NCI-H446 (cell line): Measurements from ENCODE around the gene CDK15.

ENCODE experiments used
- DNase-seq, 2 experiments: peaks; one replicate each; lab custom pipeline; 2025; lab: John Stamatoyannopoulos, UW

Gene CDK15

DNA sequence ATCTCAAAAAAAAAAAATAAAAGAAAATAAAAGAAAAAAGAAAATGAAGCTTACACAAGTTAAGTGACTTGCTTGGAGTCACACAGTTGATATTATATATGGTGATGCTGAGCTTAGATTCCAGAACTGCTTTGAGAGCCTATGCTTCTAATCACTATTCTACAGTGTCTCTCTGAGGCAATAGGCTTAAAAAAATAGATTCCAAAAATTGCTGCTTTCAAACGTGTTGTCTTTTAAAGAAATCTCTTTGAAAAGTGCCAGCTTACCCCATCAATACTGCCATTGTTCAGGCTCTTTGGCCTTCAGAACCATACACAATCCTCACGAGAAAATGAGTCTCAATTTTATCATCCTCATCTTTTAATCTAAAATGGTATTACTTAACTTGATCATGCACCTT is 102.6 kb downstream of the CDK15 start:
- DNase-seq = no peak

DNA sequence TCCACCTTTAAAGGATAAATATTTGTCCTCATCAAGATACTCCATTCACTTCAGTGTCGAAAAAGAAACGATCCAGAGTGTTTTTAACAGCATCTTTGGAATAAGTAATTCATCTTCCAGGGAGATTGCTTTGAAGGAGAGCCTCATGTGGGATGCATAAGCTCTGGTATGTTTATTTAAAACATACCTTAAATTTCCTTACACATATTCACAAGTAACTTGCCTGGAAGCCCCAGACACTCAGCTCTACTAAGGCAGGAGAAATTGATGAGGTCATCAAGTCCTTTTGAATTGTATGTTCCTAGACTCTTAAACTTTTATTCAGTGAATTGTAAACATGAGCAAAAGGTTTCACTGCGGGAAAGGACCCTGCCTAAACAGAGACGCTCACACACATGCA is 103.0 kb downstream of the CDK15 start:
- DNase-seq = no peak

- no peak for DNase-seq
These were observed 103.6 kb downstream of the CDK15 start for GRCh38 chr2:201909961-201910361.

DNA sequence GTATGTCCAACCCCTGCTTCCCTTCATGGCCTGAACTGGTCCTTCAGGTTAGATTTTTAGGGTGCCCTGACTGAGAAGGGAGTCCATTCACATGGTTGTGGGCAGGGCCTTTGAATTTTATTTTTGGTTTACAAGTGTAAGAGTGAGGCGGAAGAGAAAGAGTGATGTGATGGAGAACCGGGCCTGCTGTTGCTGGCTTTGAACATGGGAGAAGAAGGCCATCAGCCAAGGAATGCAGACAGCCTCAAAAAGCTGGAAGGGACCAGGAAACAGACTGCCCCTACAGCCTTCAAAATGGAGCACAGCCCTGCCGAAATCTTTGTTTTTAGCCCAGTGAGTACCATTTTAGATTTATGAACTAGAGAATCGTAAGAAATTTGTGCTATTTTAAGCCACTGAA is 105.0 kb downstream of the CDK15 start:
- DNase-seq = no peak

GRCh38 chr2:201913201-201913600 is 106.9 kb downstream of the CDK15 start:
- DNase-seq = no peak

GRCh38 chr2:201915446-201915845 is 109.1 kb downstream of the CDK15 start:
- DNase-seq = no peak

- no peak for DNase-seq
These were observed 110.2 kb downstream of the CDK15 start for GRCh38 chr2:201916565-201916964.

DNA sequence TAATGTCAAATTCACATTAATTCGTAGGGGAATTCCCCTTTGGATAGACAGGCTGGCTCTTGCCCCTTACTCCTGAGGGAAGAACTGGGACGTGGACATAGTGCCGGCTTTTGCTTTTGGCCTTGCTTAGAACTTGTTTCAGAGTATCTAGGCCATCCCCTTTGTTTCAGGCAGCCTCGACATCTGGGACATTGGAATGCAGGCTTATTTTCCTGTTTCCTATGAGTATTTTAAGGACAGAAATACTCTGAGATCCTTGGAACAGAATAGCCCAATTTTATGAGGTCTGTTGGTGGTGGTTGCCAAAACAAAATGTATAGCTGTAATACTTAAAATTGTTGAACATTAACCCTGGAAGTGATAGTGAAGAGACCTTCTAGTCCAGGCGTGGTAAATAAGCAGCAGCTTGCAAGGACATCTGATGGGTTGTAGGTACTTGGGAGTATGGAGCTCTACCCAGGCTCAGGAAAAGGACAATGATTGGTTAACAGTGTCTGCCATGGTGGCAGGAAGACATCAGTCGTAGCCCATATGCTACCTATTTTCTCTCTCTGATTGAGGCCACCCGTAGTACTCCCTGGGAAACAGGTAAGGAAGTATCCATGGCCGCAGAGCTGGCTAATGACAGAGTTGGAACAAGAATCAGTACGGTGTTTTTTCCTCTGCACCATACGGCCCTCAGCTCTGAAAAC is 112.4 kb downstream of the CDK15 start:
- DNase-seq = no peak

DNA sequence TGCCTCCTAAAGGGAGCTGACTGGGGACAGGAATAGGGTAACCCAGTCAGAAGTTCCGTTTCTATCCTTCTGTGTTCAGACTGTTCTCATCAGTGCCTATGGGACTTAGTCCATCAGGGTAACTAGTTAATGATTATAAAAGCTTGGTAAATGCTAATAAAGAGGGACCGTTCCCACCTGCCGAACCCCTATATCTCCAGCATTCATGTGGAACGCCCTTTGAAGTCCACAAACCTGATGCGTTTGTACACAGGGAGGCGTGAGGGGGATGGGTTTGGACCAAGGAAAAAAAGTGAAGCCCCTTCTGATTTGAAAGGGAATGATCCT is 112.9 kb downstream of the CDK15 start:
- no peak for DNase-seq

DNA sequence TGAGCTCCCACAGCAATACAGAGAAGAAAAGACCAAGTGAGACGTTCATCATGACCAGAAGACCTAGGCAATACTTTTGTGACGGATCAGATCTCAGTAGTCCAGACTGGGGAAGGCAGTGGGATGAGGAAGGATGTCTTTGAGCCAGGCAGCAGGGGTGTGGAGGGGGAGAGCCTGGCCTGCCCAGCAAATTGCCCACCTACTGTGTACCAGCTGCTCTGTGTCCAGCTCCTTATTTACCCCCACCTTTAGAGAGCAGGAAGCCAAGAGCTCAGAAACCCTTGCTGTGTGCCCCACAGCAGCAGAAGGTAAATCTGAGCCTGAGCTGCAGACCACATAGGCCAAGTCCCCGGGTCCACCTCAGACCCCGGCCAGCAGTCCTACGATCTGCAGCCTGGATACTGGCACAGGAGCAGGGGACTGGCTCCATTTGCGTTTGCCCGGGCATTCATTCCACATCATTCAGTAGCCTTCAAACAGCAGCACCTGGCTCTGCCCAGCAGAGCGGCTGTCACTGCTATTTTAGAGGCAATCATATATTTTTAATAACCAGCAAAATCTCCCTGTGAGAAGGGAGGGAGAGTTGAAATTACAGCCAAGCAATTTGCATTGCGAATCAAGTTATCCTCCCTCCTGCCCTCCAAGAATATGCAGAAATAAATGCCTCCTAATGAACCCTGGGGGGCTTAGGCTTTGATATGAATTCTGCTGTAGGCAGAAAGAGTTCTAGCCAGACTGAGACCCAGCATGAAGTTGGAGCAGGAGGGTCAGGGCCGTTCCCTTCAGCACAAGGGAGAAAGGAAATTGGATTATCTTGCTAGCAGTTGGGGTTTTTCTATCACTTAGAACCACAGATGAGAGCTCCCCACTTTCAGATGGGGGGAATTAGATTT is 117.3 kb downstream of the CDK15 start:
- DNase-seq = peak in 1 of 2 experiments; percentile 48

DNA sequence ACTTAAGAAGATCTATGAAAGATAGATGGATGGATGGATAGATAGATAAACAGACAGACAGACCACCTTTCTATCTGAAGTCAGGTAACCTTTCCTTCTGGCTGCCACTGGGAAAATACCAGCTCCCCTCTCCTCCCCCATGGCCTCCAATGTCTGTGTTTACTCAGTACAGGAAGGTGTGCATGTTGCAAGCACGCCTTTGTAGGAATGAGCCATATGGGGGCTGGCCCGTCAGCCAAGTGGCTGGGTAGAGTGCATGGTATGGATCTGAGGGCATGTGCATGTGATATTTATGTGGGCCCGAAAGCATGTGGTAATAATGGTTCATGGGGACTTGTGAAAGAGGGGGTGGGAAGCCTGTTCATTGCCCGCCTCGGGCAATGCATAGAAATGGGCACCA is 118.1 kb downstream of the CDK15 start:
- DNase-seq = no peak

GRCh38 chr2:201925056-201925455 is 118.7 kb downstream of the CDK15 start:
- no peak for DNase-seq

DNA sequence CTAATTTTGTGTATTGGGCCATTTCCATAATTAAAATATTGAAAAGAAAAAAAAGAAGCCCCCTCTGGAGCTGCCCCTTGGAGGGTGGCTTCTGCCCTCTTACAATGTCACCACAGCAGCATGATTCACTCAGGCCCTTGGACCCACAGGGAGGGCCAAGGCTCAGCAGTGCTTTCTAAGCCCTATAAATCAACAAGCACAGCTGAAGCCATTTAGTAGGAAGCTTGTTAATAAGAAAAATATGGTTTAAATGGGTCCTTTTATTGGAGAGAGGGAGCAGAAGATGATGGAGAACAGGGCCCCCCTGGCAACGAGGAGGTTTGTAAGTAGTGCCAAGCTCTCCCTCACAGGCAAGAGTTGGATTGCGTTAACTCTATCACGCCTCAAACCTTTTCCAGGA is 119.7 kb downstream of the CDK15 start:
- peak in 1 of 2 experiments; percentile 32 for DNase-seq

DNA sequence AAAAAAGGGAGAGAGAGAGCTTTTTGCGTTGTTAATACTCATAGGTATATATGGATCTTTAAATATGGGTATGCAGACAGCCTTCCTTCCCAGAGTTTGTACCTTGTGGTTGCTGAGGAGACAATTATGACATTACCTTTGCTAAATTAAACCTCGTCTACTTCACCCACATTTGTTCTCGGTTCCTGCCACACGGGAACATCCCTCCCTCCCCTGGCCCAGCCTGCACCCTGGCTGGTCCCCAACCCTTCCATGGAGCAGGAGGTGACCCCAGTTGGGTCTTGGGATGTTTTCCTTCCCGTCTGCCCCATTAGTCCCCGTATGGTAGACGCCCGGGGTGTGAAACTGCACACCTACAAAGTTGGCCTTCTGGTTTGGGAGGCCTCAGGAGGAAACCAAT is 122.0 kb downstream of the CDK15 start:
- no peak for DNase-seq

- peak in 1 of 2 experiments; percentile 23 for DNase-seq
These were observed 123.1 kb downstream of the CDK15 start for GRCh38 chr2:201929281-201930026.

DNA sequence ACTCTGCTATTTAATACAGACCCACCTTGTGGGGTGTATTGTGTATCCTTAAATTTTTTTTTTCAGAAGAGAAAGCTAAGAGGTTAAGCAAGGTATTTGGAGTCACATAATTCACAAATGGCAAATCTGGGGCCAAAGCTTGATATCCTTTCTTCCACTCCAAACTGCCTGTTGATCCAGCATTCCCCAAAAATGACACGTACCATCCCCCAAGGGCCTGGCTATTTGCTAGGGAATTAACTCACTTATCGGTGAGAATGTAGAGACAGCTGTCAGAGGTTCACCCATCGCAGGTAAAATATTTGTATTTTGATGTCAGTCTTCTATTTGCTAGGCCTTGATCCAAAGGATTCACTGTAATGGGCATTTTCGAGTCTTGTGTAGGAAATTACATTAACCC is 123.7 kb downstream of the CDK15 start:
- DNase-seq = no peak

GRCh38 chr2:201930831-201931230 is 124.5 kb downstream of the CDK15 start:
- DNase-seq = no peak

DNA sequence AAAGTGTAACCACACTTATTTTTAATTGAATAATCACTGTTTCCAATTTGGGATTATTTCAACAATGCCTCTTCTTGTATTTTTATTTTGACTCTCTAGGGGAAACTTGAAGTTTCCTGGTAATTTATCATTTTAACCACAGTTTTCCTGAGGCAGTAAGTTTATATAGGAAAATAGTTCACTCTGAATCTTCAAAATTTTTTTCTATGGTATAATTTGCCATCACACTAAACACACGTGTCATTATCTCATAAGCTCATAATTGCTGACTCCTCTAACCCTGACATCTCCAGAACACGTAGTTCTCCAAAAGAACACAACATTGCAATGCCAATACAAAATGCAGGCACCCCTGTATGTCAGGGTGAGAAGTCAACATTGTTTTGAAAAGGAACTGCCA is 125.1 kb downstream of the CDK15 start:
- DNase-seq = no peak

DNA sequence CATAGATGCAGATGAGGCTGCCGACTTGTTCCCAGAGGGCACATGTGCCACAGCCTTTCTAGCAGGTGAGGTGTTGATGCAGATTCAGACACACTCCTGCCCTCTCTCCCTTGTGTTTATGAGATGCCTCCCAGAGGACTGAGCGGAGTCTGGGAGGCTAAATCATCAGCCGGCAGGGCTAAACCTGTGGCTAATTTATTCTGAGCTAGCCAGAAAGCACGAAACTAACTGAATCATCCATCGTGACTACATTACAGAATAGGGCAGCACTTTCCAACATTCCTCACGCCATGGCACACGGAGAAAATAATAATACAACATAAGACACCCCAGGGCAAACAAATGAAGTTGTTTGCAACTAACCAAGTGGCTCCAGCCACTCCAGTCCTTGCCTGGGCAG is 125.6 kb downstream of the CDK15 start:
- DNase-seq = no peak

GRCh38 chr2:201932511-201932910 is 126.2 kb downstream of the CDK15 start:
- peak; percentile 49 to 92 for DNase-seq

DNA sequence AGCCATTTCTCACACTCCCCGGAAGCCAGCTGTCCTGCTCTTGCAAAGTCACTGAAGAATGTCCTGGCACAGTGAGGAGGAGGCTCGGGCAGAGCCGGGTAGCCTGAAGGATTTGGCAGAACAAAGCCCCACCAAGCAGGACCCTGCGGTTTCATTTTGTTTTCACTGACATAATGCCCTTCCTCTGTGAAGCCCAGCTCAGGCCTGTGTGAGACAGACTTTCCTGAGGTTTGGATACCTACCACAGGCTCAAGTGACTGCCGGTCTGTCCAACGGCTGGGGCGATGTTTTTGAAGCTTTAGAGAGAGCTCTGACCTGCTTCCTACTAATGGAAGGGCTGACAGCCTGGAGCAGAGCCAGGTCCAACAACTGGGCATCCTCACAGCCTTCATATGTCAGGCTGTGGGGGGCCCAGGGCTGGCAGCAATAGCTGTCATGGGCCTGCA is 127.5 kb downstream of the CDK15 start:
- peak; percentile 96 for DNase-seq

DNA sequence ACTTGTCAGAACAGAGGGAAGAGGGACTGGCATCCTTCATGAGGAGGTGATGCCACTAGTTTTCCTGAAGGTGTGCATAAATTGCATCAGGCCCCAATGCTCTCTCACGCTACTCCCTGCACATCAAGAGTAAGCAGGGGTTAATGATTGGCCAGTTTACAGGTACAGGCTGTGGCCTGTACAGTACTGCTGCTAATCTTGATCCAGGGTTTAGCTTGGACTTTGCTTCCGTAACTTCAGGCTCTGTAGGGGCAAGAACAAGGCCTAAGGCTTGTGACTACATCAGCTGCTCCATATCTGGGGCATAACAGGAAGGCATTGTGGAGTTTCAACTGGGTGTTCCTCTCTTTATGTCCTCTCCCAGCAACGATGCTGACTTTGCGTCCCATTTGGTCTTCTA is 130.5 kb downstream of the CDK15 start:
- no peak for DNase-seq

DNA sequence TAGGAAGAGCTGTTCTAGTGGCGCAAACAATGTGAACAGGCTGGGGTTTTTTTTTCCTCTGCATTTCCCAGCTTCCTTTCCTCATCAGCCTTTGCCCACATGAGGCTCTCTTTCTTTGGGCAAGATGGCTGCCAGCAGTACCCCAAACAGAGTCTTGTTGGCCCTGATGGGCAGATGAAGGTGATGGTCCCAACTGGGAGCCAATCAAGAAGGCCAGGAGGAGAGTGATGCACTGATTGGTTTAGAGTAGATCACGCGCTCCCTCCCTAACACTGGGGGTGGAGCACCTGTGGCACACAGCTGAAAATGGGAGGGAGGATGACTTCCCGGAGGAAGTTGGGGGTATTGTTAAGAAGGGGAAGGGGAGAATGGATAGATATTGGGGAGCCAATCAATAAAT is 131.0 kb downstream of the CDK15 start:
- DNase-seq = no peak
